CMK (cell line): Measurements from ENCODE around the gene CFP.
A peak's percentile ranks its signal among the peaks of the same experiment; 100 is the strongest.

Experiments
- DNase-seq: peaks from one replicate; pipeline ENCODE4 v3.0.0-alpha.2; 2010; ENCODE audit warnings: low read depth

CFP gene

GRCh38 chrX:47637546-47638195, 7.9 kb upstream of the CFP start:
- DNase-seq = no peak

GRCh38 chrX:47634871-47635575, 5.3 kb upstream of the CFP start:
- DNase-seq = no peak

GRCh38 chrX:47633689-47634590, 4.2 kb upstream of the CFP start:
- no peak for DNase-seq

GRCh38 chrX:47632666-47633065, 2.9 kb upstream of the CFP start:
- no peak for DNase-seq

GRCh38 chrX:47631676-47632075, 1.9 kb upstream of the CFP start:
- no peak for DNase-seq

GRCh38 chrX:47628982-47629381, 748 bp downstream of the CFP start:
- no peak for DNase-seq

GRCh38 chrX:47625365-47625764, 4.4 kb downstream of the CFP start:
- no peak for DNase-seq

GRCh38 chrX:47623540-47624027, 6.1 kb downstream of the CFP start:
- no peak for DNase-seq

GRCh38 chrX:47621851-47622250, 7.9 kb downstream of the CFP start:
- DNase-seq = no peak

GRCh38 chrX:47620303-47620685, 9.4 kb downstream of the CFP start:
- DNase-seq = no peak

- DNase-seq = peak; percentile 71
These were observed 10.0 kb downstream of the CFP start, which contains the start of gene SYN1 for GRCh38 chrX:47619486-47620302. Gene SYN1 (minus strand): TSS chrX:47619857. CDS start chrX:47619728, 129 bp downstream.

- no peak for DNase-seq
These were observed 10.7 kb downstream of the CFP start for GRCh38 chrX:47618923-47619485.

- no peak for DNase-seq
These were observed 15.1 kb downstream of the CFP start for GRCh38 chrX:47614618-47615017.

GRCh38 chrX:47613082-47613481, 16.6 kb downstream of the CFP start:
- no peak for DNase-seq

GRCh38 chrX:47612418-47612817, 17.3 kb downstream of the CFP start:
- no peak for DNase-seq

GRCh38 chrX:47611926-47612325, 17.8 kb downstream of the CFP start:
- DNase-seq = no peak

- DNase-seq = no peak
These were observed 18.2 kb downstream of the CFP start for GRCh38 chrX:47611489-47611888.

- no peak for DNase-seq
These were observed 19.2 kb downstream of the CFP start for GRCh38 chrX:47610511-47610910.

- peak; percentile 47 for DNase-seq
These were observed 21.5 kb downstream of the CFP start for GRCh38 chrX:47608130-47608810.

GRCh38 chrX:47607091-47607490, 22.6 kb downstream of the CFP start:
- DNase-seq = no peak

- DNase-seq = no peak
These were observed 24.7 kb downstream of the CFP start for GRCh38 chrX:47605024-47605423.
